KMS-11 (cell line): ENCODE results near the gene ANKRD52.

Experiments used
- H2AFZ ChIP-seq: fragments of 200-600 bp; sonication (generic); 2 replicates; pipeline ENCODE4 v1.6.1; 2016; ENCODE audit warnings: antibody characterized with exemption, mixed run types, low read depth
- H3K27ac ChIP-seq: fragments of 200-600 bp; sonication (generic); 2 replicates; pipeline ENCODE4 v1.6.1; 2016; ENCODE audit warnings: mild to moderate bottlenecking, mixed run types
- H3K27me3 ChIP-seq: fragments of 200-600 bp; sonication (generic); 2 replicates; pipeline ENCODE4 v1.6.1; 2017; ENCODE audit warnings: mild to moderate bottlenecking, low read depth, mixed run types, moderate library complexity; ENCODE audit not compliant: insufficient read depth
- H3K36me3 ChIP-seq: fragments of 200-600 bp; sonication (generic); 2 replicates; pipeline ENCODE4 v1.6.1; 2017; ENCODE audit warnings: mild to moderate bottlenecking, mixed run types; ENCODE audit not compliant: insufficient read depth
- H3K4me1 ChIP-seq: fragments of 200-600 bp; sonication (generic); 2 replicates; pipeline ENCODE4 v1.6.1; 2016; ENCODE audit warnings: mild to moderate bottlenecking, low read depth, mixed run types; ENCODE audit not compliant: poor library complexity, severe bottlenecking
- H3K4me2 ChIP-seq: fragments of 200-600 bp; sonication (generic); 2 replicates; pipeline ENCODE4 v1.7.0; 2016; ENCODE audit warnings: mild to moderate bottlenecking, mixed run types
- H3K4me3 ChIP-seq: fragments of 200-600 bp; sonication (generic); IDR thresholded peaks from 2 replicates; pipeline ENCODE4 v1.6.1; 2017; ENCODE audit warnings: low read depth, low read length, mixed read lengths; ENCODE audit not compliant: insufficient read depth
- H3K79me2 ChIP-seq: fragments of 200-600 bp; sonication (generic); 2 replicates; pipeline ENCODE4 v1.6.1; 2016; ENCODE audit warnings: low read depth, mixed run types; ENCODE audit not compliant: insufficient read depth
- H3K9ac ChIP-seq: fragments of 200-600 bp; sonication (generic); 2 replicates; pipeline ENCODE4 v1.6.1; 2016; ENCODE audit warnings: mild to moderate bottlenecking, mixed run types
- H4K20me1 ChIP-seq: fragments of 200-600 bp; sonication (generic); 2 replicates; pipeline ENCODE4 v1.6.1; 2016; ENCODE audit warnings: mild to moderate bottlenecking, mixed run types; ENCODE audit not compliant: insufficient read depth
- TF ChIP-seq, protein P1 (sequence below): fragments of 200-600 bp; sonication (generic); conservative IDR thresholded peaks from 2 replicates; pipeline ENCODE4 v1.6.1; 2017; ENCODE audit warnings: low read depth, mild to moderate bottlenecking, antibody characterized with exemption, low read length, moderate library complexity, mixed read lengths

Gene ANKRD52

DNA sequence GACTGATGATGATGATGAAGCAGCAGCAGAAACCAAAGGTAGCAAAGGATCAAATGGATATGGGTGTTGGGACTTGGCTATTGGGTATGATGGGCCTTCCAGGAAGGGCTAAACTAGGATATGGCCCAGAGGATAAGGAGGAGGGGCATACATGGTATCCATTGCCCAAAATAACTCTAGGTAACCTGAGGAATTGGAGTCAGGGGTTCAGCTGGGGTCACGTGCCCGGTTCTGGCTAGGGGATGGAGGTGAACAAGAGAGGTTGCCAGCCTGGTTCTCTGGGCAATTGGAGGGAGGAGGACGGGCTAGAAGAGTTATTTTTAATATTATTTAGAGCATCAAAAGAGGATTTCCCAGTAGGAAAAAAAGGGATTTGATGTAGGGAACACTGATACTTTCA is 2.7 kb upstream of the ANKRD52 start:
- H3K36me3 ChIP-seq = no peaks in the 10 kb centered on the region
- no peak overlapping the region for H3K4me3 ChIP-seq
- H3K4me1 ChIP-seq = peaks cover 19% of the 10 kb centered on the region
- no peak overlapping the region for H3K27ac ChIP-seq
- no peaks in the 10 kb centered on the region for H3K27me3 ChIP-seq
- H3K9ac ChIP-seq = no peak overlapping the region
- H3K4me2 ChIP-seq = no peak overlapping the region
- H2AFZ ChIP-seq = no peak overlapping the region
- H3K79me2 ChIP-seq = peaks cover 14% of the 10 kb centered on the region
- TF ChIP-seq, protein P1, sequence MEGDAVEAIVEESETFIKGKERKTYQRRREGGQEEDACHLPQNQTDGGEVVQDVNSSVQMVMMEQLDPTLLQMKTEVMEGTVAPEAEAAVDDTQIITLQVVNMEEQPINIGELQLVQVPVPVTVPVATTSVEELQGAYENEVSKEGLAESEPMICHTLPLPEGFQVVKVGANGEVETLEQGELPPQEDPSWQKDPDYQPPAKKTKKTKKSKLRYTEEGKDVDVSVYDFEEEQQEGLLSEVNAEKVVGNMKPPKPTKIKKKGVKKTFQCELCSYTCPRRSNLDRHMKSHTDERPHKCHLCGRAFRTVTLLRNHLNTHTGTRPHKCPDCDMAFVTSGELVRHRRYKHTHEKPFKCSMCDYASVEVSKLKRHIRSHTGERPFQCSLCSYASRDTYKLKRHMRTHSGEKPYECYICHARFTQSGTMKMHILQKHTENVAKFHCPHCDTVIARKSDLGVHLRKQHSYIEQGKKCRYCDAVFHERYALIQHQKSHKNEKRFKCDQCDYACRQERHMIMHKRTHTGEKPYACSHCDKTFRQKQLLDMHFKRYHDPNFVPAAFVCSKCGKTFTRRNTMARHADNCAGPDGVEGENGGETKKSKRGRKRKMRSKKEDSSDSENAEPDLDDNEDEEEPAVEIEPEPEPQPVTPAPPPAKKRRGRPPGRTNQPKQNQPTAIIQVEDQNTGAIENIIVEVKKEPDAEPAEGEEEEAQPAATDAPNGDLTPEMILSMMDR = no peak
- H4K20me1 ChIP-seq = no peaks in the 10 kb centered on the region

DNA sequence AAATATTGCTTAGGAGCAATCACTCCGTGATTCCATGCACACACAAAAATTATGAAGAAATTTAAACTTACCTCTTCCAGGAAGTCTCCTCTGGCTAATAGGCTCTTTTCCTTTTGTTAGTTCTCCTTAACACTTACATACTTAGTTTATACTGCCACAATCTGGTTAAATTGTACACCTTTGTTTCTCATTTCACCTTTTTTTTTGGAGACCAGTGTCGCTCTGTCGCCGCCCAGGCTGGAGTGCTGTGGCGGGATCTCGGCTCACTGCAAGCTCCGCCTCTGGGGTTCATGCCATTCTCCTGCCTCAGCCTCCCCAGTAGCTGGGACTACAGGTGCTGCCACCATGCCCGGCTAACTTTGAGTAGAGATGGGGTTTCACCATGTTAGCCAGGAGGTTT is 2.2 kb upstream of the ANKRD52 start:
- no peaks in the 10 kb centered on the region for H3K27me3 ChIP-seq
- H4K20me1 ChIP-seq = no peaks in the 10 kb centered on the region
- TF ChIP-seq, protein P1 = no peak
- no peak overlapping the region for H2AFZ ChIP-seq
- H3K79me2 ChIP-seq = peaks cover 14% of the 10 kb centered on the region
- H3K36me3 ChIP-seq = peaks cover 3% of the 10 kb centered on the region; the same call in 1 of the 2 replicates
- H3K4me1 ChIP-seq = peaks cover 14% of the 10 kb centered on the region
- no peak overlapping the region for H3K4me3 ChIP-seq
- no peak overlapping the region for H3K4me2 ChIP-seq
- H3K9ac ChIP-seq = no peak overlapping the region
- no peak overlapping the region for H3K27ac ChIP-seq

DNA sequence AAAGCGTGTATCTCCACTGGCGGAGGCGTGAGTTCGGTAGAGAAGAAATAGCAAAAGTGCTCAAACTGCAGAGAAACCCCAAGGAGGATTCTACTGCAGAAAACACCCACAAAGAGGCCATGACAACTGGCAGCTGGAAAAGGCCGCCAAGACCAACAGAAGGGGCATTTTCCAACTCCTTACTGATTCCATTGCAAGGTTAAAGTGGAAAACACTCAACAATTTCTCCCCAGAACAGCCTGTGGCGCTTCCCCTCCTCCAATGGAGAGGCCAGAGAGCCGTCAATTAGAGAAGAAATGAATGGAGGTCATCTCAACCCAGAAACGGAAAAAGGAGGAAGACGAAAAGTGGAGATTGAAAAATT is 618 bp upstream of the ANKRD52 start:
- H3K4me3 ChIP-seq = peak overlapping the region; percentile 85
- peak overlapping the region; percentile 100 for H2AFZ ChIP-seq
- H4K20me1 ChIP-seq = no peaks in the 10 kb centered on the region
- TF ChIP-seq, protein P1 = no peak; the same call in none of the 2 replicates
- H3K27ac ChIP-seq = peak overlapping the region; percentile 48
- H3K36me3 ChIP-seq = peaks cover 7% of the 10 kb centered on the region; the same call in 1 of the 2 replicates
- peaks cover 12% of the 10 kb centered on the region for H3K4me1 ChIP-seq
- H3K27me3 ChIP-seq = no peaks in the 10 kb centered on the region
- H3K79me2 ChIP-seq = peaks cover 14% of the 10 kb centered on the region
- peak overlapping the region; percentile 91 for H3K4me2 ChIP-seq
- H3K9ac ChIP-seq = peak overlapping the region; percentile 74

DNA sequence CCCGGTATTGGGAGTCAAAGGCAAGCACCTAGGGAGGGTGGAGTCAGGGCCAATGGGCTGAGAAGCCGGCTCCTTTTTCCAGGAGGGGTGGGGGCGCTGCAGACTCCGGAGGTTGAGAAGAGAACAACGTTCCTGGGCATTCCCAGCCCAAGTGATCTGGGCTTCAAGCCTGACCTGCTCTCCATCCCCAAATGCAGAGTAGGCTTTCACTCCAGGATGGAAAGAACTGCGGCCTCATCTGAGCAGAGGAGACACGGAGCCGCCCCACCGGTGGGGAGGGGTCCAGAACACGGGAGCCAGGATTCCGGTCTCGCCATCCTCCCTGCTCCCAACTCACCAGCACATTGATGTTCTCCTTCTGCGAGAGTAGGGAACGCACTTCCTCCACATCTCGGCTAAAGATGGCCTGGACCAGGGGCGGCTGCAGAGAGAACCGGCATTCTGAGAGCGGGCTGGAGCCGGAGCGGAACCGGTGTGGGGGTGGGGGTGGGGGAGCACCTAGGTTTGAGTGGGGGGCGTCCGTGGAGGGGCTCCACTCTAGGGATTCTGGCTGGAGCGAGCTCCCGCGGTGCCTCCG is 605 bp downstream of the ANKRD52 start:
- Histone ChIP-seq H3K4me2 (peak overlapping the region; percentile 61), H3K9ac (peak overlapping the region; percentile 74; the same call in 1 of the 2 replicates), H3K27me3 (no peaks in the 10 kb centered on the region), H4K20me1 (no peaks in the 10 kb centered on the region), H3K4me3 (peak overlapping the region; percentile 80), H3K36me3 (peaks cover 7% of the 10 kb centered on the region; the same call in 1 of the 2 replicates), H3K79me2 (peaks cover 14% of the 10 kb centered on the region), H2AFZ (peak overlapping the region; percentile 100), H3K27ac (no peak overlapping the region), H3K4me1 (peaks cover 12% of the 10 kb centered on the region)
- TF ChIP-seq, protein P1 = no peak; the same call in 1 of the 2 replicates
